GM12873 (cell line): ENCODE measurements around the gene HOXD12.

Experiments
- TF ChIP-seq, protein P1 (sequence below): IDR thresholded peaks from 2 replicates; pipeline ENCODE4 v1.5.1; 2012; ENCODE audit warnings: low read depth, mild to moderate bottlenecking, moderate library complexity, low read length, control low read depth; ENCODE audit not compliant: insufficient read depth; ENCODE audit errors: missing control alignments

The HOXD12 gene

DNA sequence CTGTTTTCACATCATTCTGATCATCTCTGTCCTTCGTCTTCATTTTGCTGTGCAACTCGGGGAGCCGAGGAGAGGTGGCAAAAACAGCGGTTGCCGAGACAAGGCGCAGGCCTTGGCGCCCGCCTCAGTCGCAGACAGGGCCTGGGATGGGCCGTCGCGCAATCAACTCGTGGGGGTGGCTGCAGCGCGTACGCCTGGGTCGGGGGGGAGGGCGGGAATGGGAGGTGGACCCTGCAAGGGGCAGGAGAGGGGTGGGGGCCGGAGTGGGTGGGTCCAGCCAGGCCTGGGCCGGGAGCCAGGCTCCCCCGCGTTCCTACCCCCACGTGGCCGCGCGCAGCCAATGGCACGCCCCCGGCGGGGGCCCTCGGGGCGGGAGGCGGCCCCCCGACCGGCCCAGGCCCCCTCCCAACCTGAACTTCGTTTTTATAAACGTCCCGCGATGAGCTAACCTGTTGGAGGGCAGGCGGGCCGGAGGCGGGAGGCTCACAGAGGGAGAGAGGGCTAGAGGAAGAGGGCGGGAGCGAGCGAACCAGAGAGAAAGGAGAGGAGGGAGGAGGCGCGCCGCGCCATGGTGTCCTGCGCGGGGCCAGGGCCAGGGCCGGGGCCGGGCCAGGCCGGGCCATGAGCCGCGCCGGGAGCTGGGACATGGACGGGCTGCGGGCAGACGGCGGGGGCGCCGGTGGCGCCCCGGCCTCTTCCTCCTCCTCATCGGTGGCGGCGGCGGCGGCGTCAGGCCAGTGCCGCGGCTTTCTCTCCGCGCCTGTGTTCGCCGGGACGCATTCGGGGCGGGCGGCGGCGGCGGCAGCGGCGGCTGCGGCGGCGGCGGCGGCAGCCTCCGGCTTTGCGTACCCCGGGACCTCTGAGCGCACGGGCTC is 7.1 kb upstream of the HOXD12 start, which contains the start of gene HOXD13:
Gene HOXD13, plus strand, starts transcription at position 452 of the 875 bp plus-strand sequence. Its CDS starts 170 bp downstream, at position 622.
- TF ChIP-seq, protein P1, sequence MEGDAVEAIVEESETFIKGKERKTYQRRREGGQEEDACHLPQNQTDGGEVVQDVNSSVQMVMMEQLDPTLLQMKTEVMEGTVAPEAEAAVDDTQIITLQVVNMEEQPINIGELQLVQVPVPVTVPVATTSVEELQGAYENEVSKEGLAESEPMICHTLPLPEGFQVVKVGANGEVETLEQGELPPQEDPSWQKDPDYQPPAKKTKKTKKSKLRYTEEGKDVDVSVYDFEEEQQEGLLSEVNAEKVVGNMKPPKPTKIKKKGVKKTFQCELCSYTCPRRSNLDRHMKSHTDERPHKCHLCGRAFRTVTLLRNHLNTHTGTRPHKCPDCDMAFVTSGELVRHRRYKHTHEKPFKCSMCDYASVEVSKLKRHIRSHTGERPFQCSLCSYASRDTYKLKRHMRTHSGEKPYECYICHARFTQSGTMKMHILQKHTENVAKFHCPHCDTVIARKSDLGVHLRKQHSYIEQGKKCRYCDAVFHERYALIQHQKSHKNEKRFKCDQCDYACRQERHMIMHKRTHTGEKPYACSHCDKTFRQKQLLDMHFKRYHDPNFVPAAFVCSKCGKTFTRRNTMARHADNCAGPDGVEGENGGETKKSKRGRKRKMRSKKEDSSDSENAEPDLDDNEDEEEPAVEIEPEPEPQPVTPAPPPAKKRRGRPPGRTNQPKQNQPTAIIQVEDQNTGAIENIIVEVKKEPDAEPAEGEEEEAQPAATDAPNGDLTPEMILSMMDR, result no peak

DNA sequence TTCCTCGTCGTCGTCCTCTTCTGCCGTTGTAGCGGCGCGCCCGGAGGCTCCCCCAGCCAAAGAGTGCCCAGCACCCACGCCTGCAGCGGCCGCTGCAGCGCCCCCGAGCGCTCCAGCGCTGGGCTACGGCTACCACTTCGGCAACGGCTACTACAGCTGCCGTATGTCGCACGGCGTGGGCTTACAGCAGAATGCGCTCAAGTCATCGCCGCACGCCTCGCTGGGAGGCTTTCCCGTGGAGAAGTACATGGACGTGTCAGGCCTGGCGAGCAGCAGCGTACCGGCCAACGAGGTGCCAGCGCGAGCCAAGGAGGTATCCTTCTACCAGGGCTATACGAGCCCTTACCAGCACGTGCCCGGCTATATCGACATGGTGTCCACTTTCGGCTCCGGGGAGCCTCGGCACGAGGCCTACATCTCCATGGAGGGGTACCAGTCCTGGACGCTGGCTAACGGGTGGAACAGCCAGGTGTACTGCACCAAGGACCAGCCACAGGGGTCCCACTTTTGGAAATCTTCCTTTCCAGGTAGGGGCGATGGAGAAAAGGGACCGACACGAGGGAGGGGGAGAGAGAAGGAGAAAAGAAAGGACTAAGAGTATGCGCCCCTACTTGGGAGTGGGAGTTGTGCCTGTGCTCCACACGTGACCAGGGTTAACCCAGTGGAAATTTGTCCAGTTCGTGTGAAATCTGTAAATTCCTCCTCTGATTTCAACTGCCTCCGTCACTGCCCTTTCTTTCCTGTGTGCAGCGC is 6.3 kb upstream of the HOXD12 start:
- TF ChIP-seq, protein P1, result no peak

DNA sequence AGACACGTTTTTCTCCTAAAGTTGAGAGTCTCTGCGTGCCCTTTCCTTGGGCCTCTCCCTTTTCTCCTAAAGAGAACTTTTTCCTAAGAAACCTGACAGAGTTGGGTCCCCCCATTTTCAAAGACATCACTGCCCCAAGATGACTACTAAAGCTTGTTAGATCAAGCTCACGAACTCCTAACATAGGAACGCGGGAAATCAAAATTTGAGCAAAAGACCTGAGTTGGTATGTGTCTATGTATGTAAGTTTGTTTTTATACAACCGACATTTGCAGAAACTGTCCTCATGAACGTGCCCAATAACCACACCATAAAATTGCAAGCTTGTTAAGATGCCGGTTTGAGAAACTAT is 5.7 kb upstream of the HOXD12 start:
- TF ChIP-seq, protein P1, result no peak

DNA sequence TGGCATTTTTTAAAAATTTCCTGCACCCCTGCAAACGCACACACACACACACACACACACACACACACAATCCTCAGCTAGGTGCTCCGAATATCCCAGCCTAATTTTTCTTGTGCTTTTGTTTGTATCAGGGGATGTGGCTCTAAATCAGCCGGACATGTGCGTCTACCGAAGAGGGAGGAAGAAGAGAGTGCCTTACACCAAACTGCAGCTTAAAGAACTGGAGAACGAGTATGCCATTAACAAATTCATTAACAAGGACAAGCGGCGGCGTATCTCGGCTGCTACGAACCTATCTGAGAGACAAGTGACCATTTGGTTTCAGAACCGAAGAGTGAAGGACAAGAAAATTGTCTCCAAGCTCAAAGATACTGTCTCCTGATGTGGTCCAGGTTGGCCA is 5.2 kb upstream of the HOXD12 start:
- TF ChIP-seq, protein P1, result no peak

DNA sequence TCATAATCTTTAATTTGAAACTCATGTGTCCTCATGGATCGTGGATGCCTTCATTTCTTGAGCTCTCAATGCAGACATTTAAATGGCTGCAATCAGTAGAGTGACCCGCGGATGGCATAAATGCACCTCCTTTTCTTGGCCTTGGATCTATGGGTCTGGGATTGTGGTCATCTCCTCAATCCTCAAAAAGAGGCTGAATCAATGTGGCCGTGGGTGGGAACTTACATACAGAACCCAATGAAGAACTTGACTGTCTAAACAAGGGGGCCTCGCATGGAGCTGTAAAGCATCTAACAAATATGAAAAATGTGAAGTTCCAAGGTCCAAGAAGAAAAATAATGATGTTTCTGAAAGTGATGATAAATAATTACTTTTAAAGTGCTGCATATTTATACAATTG is 4.2 kb upstream of the HOXD12 start:
- TF ChIP-seq, protein P1, result no peak

DNA sequence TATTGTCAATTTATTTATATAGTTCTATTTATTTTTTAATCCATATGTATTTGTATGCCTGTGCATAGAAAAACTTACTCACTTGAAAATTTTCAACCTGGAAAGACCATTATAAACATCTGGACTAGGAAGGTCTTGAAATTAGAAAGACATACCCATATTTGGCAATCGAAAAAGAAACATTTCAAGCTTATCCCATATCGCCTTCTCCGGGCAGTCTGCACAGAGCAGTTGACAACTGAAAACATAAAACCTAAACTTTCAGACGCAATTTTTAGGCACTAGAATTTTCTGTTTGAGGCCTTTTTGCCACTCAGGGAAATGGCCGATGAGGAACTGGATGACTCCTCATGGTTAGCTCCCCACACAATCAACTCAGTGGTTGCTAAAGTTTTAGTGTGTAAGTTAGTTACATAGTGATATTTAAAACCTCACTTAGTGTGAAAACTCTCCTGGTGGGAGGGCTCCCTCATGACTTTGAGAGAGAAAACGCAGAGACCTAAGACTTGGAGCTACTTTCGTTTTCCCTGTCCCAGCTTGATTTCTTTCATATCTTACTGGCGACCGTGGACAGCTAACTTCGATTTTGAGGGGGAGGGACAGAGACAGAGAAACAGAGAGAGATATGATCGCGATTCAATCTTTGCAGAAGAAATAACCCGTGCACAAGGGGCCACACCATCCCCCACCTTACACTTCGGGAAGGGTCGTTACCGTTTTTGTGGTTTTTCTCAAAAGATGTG is 3.2 kb upstream of the HOXD12 start:
- TF ChIP-seq, protein P1, result no peak
